B cell (primary cell): ENCODE measurements around the gene PIN1. TPM values are rescaled to one million over a fixed set of nuclear protein-coding genes. Genes with fewer than 3 reads are reported as not detected.

Experiments
- ATAC-seq: fragments of 200-7000 bp; cut with Tn5 transposase; one replicate; pipeline ENCODE4 v1.10.0; 2021; ENCODE audit warnings: low read depth, mild to moderate bottlenecking, moderate number of reproducible peaks, moderate library complexity
- CTCF ChIA-PET: fragments of 350-600 bp; sonication (Branson Sonifier 250); formaldehyde crosslinking; loops from one replicate; lab custom pipeline; 2021; ENCODE audit warnings: antibody characterized with exemption, inconsistent platforms; lab: Charles Lee
- POLR2A ChIA-PET: fragments of 350-600 bp; sonication (Branson Sonifier 250); formaldehyde crosslinking; loops from one replicate; lab custom pipeline; 2021; ENCODE audit warnings: antibody characterized with exemption; lab: Charles Lee
- DNase-seq: peaks from one replicate; pipeline ENCODE4 v3.0.0; 2013
- H2AFZ ChIP-seq: 2 replicates; pipeline ENCODE4 v1.6.1; 2012; ENCODE audit warnings: mild to moderate bottlenecking, low read depth, low read length; ENCODE audit not compliant: insufficient read depth, poor library complexity, severe bottlenecking
- H3K27ac ChIP-seq, 2 donors: 1 replicate in 1 of 2; 2 replicates in 1 of 2; pipeline ENCODE4 v1.5.1; 2012 to 2013; ENCODE audit warnings: low read length in 2 of 2, mild to moderate bottlenecking in 2 of 2, moderate library complexity in 1 of 2
- H3K27me3 ChIP-seq, 4 experiments: fragments of 200-600 bp in 1 of 4; sonication (generic) in 1 of 4; replicated peaks in 1 of 4; 1 replicate in 2 of 4; 2 replicates in 2 of 4; pipeline versions ENCODE4 v1.6.1 to v1.7.0; 2013 to 2016; ENCODE audit warnings: low read length in 3 of 4, mild to moderate bottlenecking in 2 of 4, mixed read lengths in 1 of 4, moderate library complexity in 1 of 4; ENCODE audit not compliant: insufficient read depth in 4 of 4, control insufficient read depth in 3 of 4; ENCODE audit errors: control extremely low read depth in 1 of 4
- H3K36me3 ChIP-seq, 2 experiments: replicated peaks in 1 of 2; 1 replicate in 1 of 2; 2 replicates in 1 of 2; pipeline versions ENCODE4 v1.6.1 to v1.7.1; 2013; ENCODE audit warnings: low read length in 1 of 2; ENCODE audit not compliant: insufficient read depth in 2 of 2, control insufficient read depth in 1 of 2; ENCODE audit errors: control extremely low read depth in 1 of 2, extremely low read depth in 1 of 2
- H3K4me1 ChIP-seq, 2 donors: fragments of 200-600 bp in 1 of 2; sonication (generic) in 1 of 2; 1 replicate in 1 of 2; 2 replicates in 1 of 2; pipeline versions ENCODE4 v1.5.1 to v1.6.1; 2013 to 2017; ENCODE audit warnings: low read length in 2 of 2; ENCODE audit not compliant: control insufficient read depth in 2 of 2, insufficient read depth in 2 of 2
- H3K4me2 ChIP-seq: replicated peaks from 2 replicates; pipeline ENCODE3; 2012; ENCODE audit warnings: mild to moderate bottlenecking, low read depth, low read length; ENCODE audit not compliant: poor library complexity, severe bottlenecking
- H3K4me3 ChIP-seq, 5 experiments: fragments of 200-600 bp in 1 of 5; sonication (generic) in 1 of 5; 1 replicate in 3 of 5; 2 replicates in 2 of 5; pipeline versions ENCODE4 v1.5.1 to v1.7.0; 2011 to 2016; ENCODE audit warnings: low read length in 4 of 5, mild to moderate bottlenecking in 4 of 5, low read depth in 2 of 5, control low read depth in 1 of 5, moderate library complexity in 1 of 5; ENCODE audit not compliant: insufficient read depth in 1 of 5; ENCODE audit errors: control extremely low read depth in 1 of 5, extremely low read depth in 1 of 5
- H3K79me2 ChIP-seq: fragments of 200-600 bp; sonication (generic); one replicate; pipeline ENCODE4 v1.6.0; 2016; ENCODE audit warnings: low read length; ENCODE audit not compliant: control insufficient read depth, insufficient read depth
- H3K9ac ChIP-seq: fragments of 200-600 bp; sonication (generic); 2 replicates; pipeline ENCODE4 v1.6.1; 2017; ENCODE audit warnings: mild to moderate bottlenecking, low read length, moderate library complexity
- H3K9me3 ChIP-seq, 3 donors: one replicate each; pipeline versions ENCODE4 v1.6.1 to v1.7.1; 2013; ENCODE audit warnings: low read length in 2 of 3; ENCODE audit not compliant: control insufficient read depth in 2 of 3, insufficient read depth in 1 of 3; ENCODE audit errors: control extremely low read depth in 1 of 3
- H4K20me1 ChIP-seq: 2 replicates; pipeline ENCODE4 v1.6.0; 2012; ENCODE audit warnings: mild to moderate bottlenecking, low read length; ENCODE audit not compliant: insufficient read depth, control insufficient read depth, poor library complexity, severe bottlenecking
- H3K27ac Mint-ChIP-seq: one replicate; pipeline ENCODE4 v1.8.0; 2021; ENCODE audit warnings: mixed read lengths
- H3K27me3 Mint-ChIP-seq: one replicate; pipeline ENCODE4 v1.8.0; 2021; ENCODE audit warnings: mixed read lengths
- H3K4me1 Mint-ChIP-seq: one replicate; pipeline ENCODE4 v1.8.0; 2021; ENCODE audit warnings: mixed read lengths
- H3K4me3 Mint-ChIP-seq: one replicate; pipeline ENCODE4 v1.8.0; 2021; ENCODE audit warnings: mixed read lengths
- H3K9me3 Mint-ChIP-seq: one replicate; pipeline ENCODE4 v1.8.0; 2022; ENCODE audit warnings: mixed read lengths; ENCODE audit not compliant: insufficient read depth
- CTCF ChIP-seq: fragments of 200-600 bp; IDR thresholded peaks from one replicate; pipeline ENCODE4 v1.8.0; 2022; ENCODE audit warnings: antibody characterized with exemption, mild to moderate bottlenecking
- EZH2 ChIP-seq: IDR thresholded peaks from 2 replicates; pipeline ENCODE4 v1.6.1; 2012; ENCODE audit warnings: borderline replicate concordance, low read depth, mild to moderate bottlenecking, moderate library complexity, low read length; ENCODE audit not compliant: insufficient read depth, poor library complexity, severe bottlenecking
- WGBS: methylation state at CpG from one replicate; pipeline ENCODE4 v1.1.5; 2013; ENCODE audit warnings: missing lambda C conversion rate; ENCODE audit not compliant: insufficient coverage; 5-methylcytosine and 5-hydroxymethylcytosine counted together
- intact Hi-C: fragments of 100-400 bp; cut with micrococcal nuclease; formaldehyde crosslinking; loops from one replicate; pipeline ENCODE4 v1.10.0; 2022
- polyA plus RNA-seq: library from polyadenylated mRNA; depleted of rRNA; stranded (reverse); fragments of >200 nt; gene quantifications from 2 replicates; pipeline ENCODE4 v1.2.3, GENCODE V29; 2012
- total RNA-seq, 2 donors: library from RNA; stranded (reverse); fragments of 120-200 nt in 1 of 2; gene quantifications; 1 replicate in 1 of 2; 2 replicates in 1 of 2; pipeline versions ENCODE4 v1.2.3 to v1.2.4, GENCODE V29; 2013 to 2022

The PIN1 gene
- total and polyA plus RNA-seq, 2 donors (not counting 1 experiment from before 2014, with no cell fraction given) = 58.9 to 99.0 TPM

- Histone ChIP-seq H4K20me1 (no peaks in the 10 kb centered on the region), H3K4me2 (no peak overlapping the region), H3K9me3 (peaks cover 0 to 8% (median 0%) of the 10 kb centered on the region in 3 donors), H3K27me3 (peaks cover 0 to 3% (median 0%) of the 10 kb centered on the region in 4 experiments), H3K27ac (no peak overlapping the region), H3K4me3 (no peak overlapping the region), H3K79me2 (no peaks in the 10 kb centered on the region), H3K9ac (no peak overlapping the region), H3K4me1 (no peaks in the 10 kb centered on the region), H2AFZ (no peak overlapping the region), H3K36me3 (no peaks in the 10 kb centered on the region)
- Mint-ChIP-seq H3K4me1 (no peaks in the 10 kb centered on the region), H3K27me3 (peaks cover 14% of the 10 kb centered on the region), H3K27ac (no peak overlapping the region), H3K9me3 (no peaks in the 10 kb centered on the region), H3K4me3 (no peak overlapping the region)
- intact Hi-C loops = no loop called here
- TF ChIP-seq EZH2 (no peak), CTCF (no peak)
- ChIA-PET CTCF (no interaction called here), POLR2A (no interaction called here)
- DNase-seq = no peak
- WGBS = 92% methylated on average over 7 of the region's 10 CpGs
- ATAC-seq = no peak
These were observed 42.8 kb downstream of the PIN1 start for GRCh38 chr19:9877780-9878510.

GRCh38 chr19:9878511-9879196, 43.5 kb downstream of the PIN1 start:
- ChIA-PET POLR2A (no interaction called here), CTCF (no interaction called here)
- no peak for ATAC-seq

More at GRCh38 chr19:9878511-9879196, 43.5 kb downstream of the PIN1 start:
- Histone ChIP-seq H3K9ac (no peak overlapping the region), H3K27me3 (peaks cover 0 to 3% (median 0%) of the 10 kb centered on the region in 4 experiments), H3K4me1 (no peaks in the 10 kb centered on the region), H3K4me3 (no peak overlapping the region), H3K36me3 (no peaks in the 10 kb centered on the region), H3K79me2 (no peaks in the 10 kb centered on the region), H2AFZ (no peak overlapping the region), H3K4me2 (no peak overlapping the region), H3K9me3 (peaks cover 0 to 8% (median 0%) of the 10 kb centered on the region in 3 donors), H4K20me1 (no peaks in the 10 kb centered on the region), H3K27ac (no peak overlapping the region)
- Mint-ChIP-seq H3K4me3 (no peak overlapping the region), H3K4me1 (no peaks in the 10 kb centered on the region), H3K27me3 (peaks cover 14% of the 10 kb centered on the region), H3K27ac (no peak overlapping the region), H3K9me3 (no peaks in the 10 kb centered on the region)
- intact Hi-C loops = no loop called here
- TF ChIP-seq EZH2 = no peak
- TF ChIP-seq CTCF = no peak
- WGBS = 80% methylated on average over 10 of the region's 11 CpGs
- DNase-seq = no peak
